Esophagus muscularis mucosa (tissue), 3 donors: Measurements from ENCODE around the gene SPOCK1.

Experiments
- POLR2A ChIP-seq: fragments of 450-650 bp; IDR thresholded peaks from one replicate; pipeline ENCODE4 v1.6.1; 2017; ENCODE audit warnings: antibody characterized with exemption, moderate library complexity, mild to moderate bottlenecking, low read depth
- POLR2AphosphoS5 ChIP-seq, 2 donors: sonication (generic); formaldehyde crosslinking; IDR thresholded peaks; one replicate each; pipeline ENCODE4 v1.6.1; 2017; ENCODE audit warnings: antibody characterized with exemption in 2 of 2
- TF ChIP-seq, protein P1 (sequence below), 3 experiments: fragments of 200-600 bp in 2 of 3; fragments of 450-650 bp in 1 of 3; sonication (generic) in 2 of 3; IDR thresholded peaks; one replicate each; pipeline ENCODE4 v1.5.1; 2017 to 2019; ENCODE audit warnings: antibody characterized with exemption in 3 of 3, mild to moderate bottlenecking in 2 of 3, moderate library complexity in 1 of 3

DNA sequence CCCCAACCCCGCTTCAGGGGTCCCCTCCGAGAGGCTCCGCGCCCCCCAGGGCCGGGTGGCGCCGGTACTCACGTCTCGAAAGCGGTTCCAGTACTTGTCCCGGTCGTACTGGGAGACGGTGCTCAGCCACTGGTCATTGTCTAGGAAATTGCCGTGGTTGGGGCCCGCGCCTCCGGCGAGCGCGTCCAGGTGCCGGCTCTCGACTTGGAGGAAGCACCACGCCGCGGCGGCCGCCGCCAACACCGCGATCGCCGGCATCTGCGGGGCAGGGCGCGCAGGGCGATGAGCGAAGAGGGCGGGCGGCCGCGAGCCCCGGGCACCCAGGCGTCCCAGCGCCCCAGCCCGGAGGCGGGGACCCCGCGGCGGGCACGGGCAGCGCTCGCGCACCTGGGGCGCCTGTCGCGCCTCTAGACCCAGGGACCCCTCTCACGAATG, 808 bp downstream of the SPOCK1 start:
- TF ChIP-seq, protein P1, sequence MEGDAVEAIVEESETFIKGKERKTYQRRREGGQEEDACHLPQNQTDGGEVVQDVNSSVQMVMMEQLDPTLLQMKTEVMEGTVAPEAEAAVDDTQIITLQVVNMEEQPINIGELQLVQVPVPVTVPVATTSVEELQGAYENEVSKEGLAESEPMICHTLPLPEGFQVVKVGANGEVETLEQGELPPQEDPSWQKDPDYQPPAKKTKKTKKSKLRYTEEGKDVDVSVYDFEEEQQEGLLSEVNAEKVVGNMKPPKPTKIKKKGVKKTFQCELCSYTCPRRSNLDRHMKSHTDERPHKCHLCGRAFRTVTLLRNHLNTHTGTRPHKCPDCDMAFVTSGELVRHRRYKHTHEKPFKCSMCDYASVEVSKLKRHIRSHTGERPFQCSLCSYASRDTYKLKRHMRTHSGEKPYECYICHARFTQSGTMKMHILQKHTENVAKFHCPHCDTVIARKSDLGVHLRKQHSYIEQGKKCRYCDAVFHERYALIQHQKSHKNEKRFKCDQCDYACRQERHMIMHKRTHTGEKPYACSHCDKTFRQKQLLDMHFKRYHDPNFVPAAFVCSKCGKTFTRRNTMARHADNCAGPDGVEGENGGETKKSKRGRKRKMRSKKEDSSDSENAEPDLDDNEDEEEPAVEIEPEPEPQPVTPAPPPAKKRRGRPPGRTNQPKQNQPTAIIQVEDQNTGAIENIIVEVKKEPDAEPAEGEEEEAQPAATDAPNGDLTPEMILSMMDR (IDR thresholded peaks at IDR 0.05), result no peak
- no peak for TF ChIP-seq POLR2A
- no peak for TF ChIP-seq POLR2AphosphoS5 (IDR thresholded peaks at IDR 0.05)
